GM21576 (cell line): Measurements from ENCODE around the gene GOLT1A.
A peak's percentile ranks its signal among the peaks of the same experiment; 100 is the strongest.

Experiments
- ATAC-seq: cut with Tn5 transposase; IDR thresholded peaks from one replicate; pipeline ENCODE4 v1.9.1; 2021; ENCODE audit warnings: mild to moderate bottlenecking, moderate library complexity; ENCODE audit not compliant: unreplicated experiment

Gene GOLT1A

DNA sequence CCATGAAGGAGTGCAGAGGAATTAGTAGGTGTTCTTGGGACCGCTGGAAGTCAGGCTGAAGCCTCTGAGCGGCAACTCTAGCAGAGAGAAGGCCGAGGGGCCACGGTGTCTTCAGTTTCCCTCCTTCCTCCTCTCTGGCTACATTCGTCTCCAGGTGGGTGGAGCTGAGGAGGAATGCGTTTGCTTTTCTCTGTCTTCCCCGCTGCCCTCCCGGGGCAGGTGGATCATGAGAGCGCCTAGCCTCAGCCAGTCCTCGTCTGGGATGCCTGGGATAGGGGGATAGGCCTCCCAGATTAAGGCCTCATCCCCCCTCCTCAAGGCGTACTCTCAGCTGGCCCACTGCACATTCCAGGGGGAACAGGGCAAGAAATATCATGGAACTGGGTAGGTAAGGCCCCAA lies 7.5 kb upstream of the GOLT1A start:
- no peak for ATAC-seq

GRCh38 chr1:204219971-204220616 lies 6.3 kb upstream of the GOLT1A start:
- ATAC-seq, result no peak

DNA sequence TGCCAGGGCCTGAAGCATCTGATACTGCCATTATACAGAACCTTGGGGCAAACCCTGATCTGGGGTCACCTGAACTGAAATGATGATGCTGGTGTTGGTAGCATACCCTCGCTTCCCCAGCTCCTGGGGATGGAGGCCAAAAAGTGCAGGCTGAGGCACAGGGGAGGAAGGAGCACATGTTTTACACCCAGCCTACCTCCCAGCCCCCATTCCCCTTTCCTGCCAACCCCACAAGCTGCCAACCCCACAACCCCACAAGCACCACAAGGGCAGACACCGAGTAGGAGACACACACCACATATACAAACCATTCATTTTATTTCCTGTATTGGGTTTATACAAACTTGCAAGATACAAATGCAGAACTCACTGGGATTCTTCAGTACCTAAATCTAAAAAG lies 4.8 kb upstream of the GOLT1A start:
- no peak for ATAC-seq

GRCh38 chr1:204217648-204218000 lies 3.8 kb upstream of the GOLT1A start:
- no peak for ATAC-seq

DNA sequence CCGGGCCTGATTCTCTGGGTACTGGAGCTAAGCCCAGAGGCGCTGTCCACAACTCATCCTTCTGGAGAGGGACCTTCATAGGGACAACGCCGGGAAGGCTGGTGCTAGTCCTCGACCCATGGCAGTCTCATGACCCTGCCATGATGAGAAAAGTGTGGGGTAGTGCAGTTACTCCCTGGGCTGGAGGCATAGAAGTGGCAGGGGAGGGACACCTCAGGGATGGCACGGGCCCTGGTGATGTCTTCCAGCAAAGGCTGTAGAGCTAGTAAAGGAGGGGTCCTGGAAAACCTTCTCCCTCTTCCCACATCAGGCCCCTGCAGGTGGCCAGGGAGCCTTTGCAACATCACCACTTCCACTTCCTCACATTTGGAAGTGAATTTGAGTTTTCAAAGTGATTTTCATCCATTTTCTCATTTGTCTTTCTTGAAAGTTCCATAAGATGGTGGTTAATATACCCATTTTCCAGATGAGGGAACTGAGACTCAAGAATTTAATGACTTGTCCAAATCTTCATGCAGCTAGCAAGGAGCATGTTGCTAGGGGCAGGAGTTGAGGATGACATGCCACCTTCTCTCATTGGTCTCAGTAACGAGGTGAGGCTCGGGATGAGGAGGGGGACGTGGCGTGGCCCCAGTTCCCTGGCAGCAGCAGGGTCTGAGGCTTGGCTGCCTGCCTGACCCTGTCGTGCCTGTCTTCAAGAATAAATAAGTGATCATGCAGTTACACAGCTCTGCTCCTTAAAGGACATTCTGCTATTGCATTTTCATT lies 3.3 kb upstream of the GOLT1A start:
- ATAC-seq, result no peak

- no peak for ATAC-seq
Measured at GRCh38 chr1:204216236-204216635, 2.4 kb upstream of the GOLT1A start.

- no peak for ATAC-seq
Measured at GRCh38 chr1:204212715-204213114, 1.1 kb downstream of the GOLT1A start.

GRCh38 chr1:204211046-204211445 lies 2.7 kb downstream of the GOLT1A start:
- ATAC-seq, result no peak

DNA sequence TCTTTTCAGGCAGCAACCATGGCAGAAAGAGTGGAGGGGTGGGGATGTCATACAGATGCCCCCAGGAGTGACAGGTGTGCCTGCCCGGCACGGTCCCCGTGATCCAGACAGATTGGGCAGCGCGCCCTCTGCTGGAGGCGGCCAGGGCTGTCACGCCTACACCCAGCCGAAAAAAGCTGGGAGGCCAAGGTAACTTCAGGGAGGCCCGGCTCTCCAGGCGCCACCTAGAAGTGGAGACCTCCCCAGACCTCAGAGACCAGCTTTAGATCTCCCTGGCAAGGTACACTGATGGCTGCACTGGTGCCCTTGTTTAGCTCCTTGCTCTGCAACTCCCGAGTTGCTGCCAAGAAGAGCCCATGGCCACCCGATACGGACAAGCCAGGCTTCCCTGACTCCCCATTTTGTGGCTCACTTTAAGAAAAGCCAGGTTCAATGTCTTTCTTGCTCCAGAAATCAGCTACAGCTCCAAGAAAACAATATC lies 6.6 kb downstream of the GOLT1A start:
- ATAC-seq, result peak; percentile 53

GRCh38 chr1:204206121-204206520 lies 7.7 kb downstream of the GOLT1A start:
- no peak for ATAC-seq

GRCh38 chr1:204205486-204205885 lies 8.3 kb downstream of the GOLT1A start:
- no peak for ATAC-seq

DNA sequence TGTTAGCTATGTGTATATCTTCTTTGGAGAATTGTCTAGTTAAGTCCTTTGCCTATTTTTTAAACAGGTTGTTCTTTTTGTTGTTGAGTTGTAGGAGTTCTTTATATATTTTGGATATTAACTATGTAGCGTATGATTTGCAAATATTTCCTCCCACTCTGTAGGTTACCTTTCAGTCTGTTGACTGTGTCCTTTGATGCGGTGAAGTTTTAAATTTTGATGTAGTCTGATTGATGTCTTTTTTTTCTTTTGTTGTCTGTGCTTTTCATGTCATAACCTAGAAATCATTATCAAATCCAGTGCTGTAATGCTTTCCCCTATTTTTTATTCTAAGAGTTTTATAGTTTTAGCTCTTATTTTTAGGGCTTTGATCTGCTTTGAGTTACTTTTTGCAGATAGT lies 8.8 kb downstream of the GOLT1A start:
- no peak for ATAC-seq

DNA sequence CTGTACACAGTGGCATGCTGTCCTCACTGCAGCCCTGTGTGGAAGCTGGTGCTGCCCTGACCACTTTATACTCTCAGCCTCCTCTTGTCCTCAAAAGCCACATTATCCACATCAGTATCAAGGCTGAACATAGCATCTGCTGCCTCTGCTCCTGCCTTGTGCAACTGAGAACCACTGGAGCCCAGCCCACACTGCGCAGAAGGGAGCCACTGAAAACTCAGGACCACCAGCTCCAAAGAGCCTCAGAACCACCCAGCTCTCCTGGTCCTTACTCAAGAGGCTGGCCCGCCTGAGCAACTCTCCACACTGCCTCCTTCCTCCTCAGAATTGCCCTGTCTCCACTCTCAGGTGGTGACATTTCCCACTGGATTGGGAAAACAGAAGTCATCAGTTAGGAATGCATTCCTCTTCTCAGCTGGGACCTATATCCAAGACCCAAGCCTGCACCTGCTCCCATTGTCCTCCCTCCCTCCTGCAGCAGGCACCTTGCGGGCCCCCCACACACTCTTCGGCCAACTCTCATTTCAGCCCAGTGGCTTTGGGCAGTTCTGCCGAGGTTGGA lies 10.5 kb downstream of the GOLT1A start:
- no peak for ATAC-seq

DNA sequence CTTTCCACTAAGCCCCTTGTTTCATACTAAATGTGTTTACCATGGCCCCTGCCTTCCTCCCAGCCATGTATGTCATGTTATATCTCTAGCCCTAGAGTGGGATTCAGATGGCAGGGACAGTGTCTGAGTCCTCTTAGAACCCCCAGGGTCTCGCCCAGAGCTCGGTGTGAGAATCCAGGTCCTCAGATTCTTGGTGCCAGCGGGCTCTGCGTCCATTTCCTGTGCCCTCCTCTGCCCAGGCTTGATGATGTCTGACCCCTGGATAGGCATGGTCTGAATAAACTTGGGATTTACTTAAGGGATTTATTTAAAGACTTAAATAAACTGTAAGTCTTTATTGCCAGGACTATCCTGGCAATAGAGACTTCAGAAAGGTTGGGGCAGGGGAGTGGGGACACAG lies 11.3 kb downstream of the GOLT1A start:
- no peak for ATAC-seq

DNA sequence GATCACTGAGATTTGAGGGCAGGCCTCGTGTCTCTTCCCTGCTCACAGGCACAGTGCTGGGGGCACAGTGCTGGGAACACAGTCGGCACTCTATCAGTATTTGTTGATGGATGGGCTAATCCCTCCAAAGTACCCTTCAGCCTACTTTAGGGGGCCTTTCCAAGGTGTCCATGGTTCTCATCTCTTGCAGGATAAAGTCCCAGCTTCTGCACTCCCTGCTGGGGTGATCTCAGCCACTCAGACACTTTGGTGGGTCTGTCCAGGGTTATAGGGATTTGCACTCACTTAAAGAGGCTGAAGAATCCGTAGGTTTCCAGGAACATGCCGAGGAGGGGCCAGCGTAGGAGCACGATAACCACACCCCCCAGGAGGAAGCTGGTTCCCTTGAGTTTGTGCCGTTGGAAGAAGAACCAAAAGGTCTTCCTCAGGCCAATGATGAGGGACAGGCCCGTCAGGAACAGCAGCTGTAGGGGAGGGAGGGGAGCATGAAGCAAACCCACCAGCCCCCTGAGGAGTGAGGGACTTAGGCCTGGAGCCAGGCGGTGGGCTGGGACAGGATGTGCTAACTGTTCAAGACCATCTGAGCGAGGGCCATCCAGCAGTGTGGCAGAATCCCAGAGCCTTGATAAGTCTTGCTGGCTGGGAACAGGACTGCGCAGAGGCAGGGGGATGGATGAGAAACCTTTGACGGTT lies 12.3 kb downstream of the GOLT1A start:
- ATAC-seq, result no peak

- no peak for ATAC-seq
Measured at GRCh38 chr1:204199579-204199978, 14.2 kb downstream of the GOLT1A start.

- no peak for ATAC-seq
Measured at GRCh38 chr1:204198348-204199340, 15.1 kb downstream of the GOLT1A start.

DNA sequence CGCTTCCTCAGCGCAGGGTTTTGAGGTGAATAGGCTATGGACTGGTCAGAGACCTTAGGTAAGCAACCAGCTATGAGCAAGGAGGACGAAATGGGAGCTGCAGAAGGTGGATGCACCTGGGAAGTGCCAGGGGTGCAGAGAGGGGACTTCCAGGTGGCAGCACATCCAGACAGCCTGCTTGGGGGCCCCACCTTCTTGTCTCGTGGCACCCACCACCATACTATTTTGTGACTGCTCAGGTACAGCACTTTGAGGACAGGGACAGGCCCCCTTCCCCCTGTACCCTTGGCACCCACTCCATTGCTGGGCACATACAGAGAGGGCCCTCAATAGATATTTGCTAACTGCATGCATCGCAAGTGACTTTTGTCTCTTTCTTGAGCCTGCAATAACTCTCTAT lies 16.7 kb downstream of the GOLT1A start:
- ATAC-seq, result no peak

DNA sequence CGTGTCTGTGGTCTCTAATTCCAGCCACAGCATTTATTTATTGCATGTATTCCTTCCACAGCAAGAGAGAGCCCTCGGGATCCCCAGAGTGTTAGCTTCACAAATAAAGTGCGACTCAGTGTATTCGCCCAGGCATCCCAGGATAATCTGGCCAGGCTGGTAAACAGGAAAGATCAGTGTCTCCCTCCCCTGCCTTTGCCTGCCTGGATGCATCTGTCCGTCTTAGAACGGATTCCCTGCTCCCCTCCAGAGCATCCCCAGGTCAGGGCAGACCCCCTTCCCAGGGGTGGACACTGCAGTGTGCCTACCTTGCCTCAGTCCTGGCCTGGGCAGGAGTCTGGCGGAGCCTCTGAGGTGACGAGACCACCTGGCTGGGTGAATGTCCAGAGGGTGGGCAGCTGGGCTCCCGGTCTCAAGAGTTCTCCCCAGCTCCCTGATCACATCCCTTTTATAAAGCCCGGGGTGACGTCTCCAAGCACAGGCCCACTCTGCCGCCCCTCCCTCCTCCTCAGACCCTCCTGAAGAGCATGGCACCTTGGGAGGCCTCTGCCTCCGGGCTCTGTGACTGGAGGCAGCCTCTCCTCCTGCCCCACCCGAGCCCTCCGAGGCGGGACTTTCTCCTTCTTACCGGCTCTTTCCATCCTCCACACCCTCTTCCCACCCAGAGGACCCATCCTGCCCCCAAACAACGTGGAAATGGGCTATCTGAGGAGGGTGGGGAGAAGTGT lies 17.6 kb downstream of the GOLT1A start, which contains the start of gene KISS1:
KISS1 (minus strand) TSS at position 424 of the 728 bp plus-strand sequence. CDS start 3,615 bp downstream, outside the sequence.
- no peak for ATAC-seq

- ATAC-seq, result no peak
Measured at GRCh38 chr1:204194771-204195170, 19.0 kb downstream of the GOLT1A start.
